BJ (cell line): ENCODE results near the gene POMGNT2. TPM values are rescaled to one million over a fixed set of nuclear protein-coding genes. Genes with fewer than 3 reads are reported as not detected.

Source experiments
- CTCF ChIA-PET: fragments of 350-600 bp; formaldehyde crosslinking; extraction: SDS; loops from one replicate; lab custom pipeline; 2021; ENCODE audit warnings: antibody characterized with exemption, inconsistent platforms; lab: Yijun Ruan, JAX
- POLR2A ChIA-PET: fragments of 300-600 bp; sonication (Branson Sonifier 250); formaldehyde crosslinking; extraction: SDS; loops from one replicate; lab custom pipeline; 2021; ENCODE audit warnings: antibody characterized with exemption; lab: Charles Lee
- DNase-seq: peaks from one replicate; pipeline ENCODE4 v3.0.0-alpha.2; 2011; ENCODE audit warnings: low read depth
- H3K27me3 ChIP-seq: 2 replicates; pipeline ENCODE4 v1.6.0; 2011; ENCODE audit warnings: low read length; ENCODE audit not compliant: control insufficient read depth, insufficient read depth
- H3K36me3 ChIP-seq: 2 replicates; pipeline ENCODE4 v1.5.1; 2011; ENCODE audit warnings: low read length; ENCODE audit not compliant: control insufficient read depth, insufficient read depth
- H3K4me3 ChIP-seq: 2 replicates; pipeline ENCODE4 v1.5.1; 2011; ENCODE audit warnings: low read depth, mild to moderate bottlenecking, control low read depth, low read length
- CTCF ChIP-seq: IDR thresholded peaks from 2 replicates; pipeline ENCODE4 v1.5.1; 2011; ENCODE audit warnings: low read depth, mild to moderate bottlenecking, control low read depth, inconsistent platforms, low read length, moderate library complexity; ENCODE audit not compliant: insufficient read depth
- polyA plus RNA-seq: library from polyadenylated mRNA; depleted of rRNA; stranded (reverse); fragments of >200 nt; gene quantifications from 2 replicates; pipeline ENCODE4 v1.2.3, GENCODE V29; 2011

POMGNT2 gene
- polyA plus RNA-seq, 1 experiment: 20.0 TPM

GRCh38 chr3:43063114-43063513 lies 42.8 kb downstream of the POMGNT2 start:
- Histone ChIP-seq H3K27me3 (no peaks in the 10 kb centered on the region), H3K36me3 (no peaks in the 10 kb centered on the region), H3K4me3 (no peak overlapping the region)
- POLR2A ChIA-PET: no interaction called here
- DNase-seq: no peak
- TF ChIP-seq CTCF: no peak
- CTCF ChIA-PET: no interaction called here

GRCh38 chr3:43062564-43063040 lies 43.3 kb downstream of the POMGNT2 start:
- H3K4me3 ChIP-seq: no peak overlapping the region
- ChIA-PET CTCF (no interaction called here), POLR2A (no interaction called here)

GRCh38 chr3:43062040-43062563 lies 43.8 kb downstream of the POMGNT2 start:
- no peaks in the 10 kb centered on the region for H3K36me3 ChIP-seq
- ChIA-PET POLR2A (no interaction called here), CTCF (no interaction called here)
- DNase-seq: no peak
- TF ChIP-seq CTCF: no peak
- no peak overlapping the region for H3K4me3 ChIP-seq
- no peaks in the 10 kb centered on the region for H3K27me3 ChIP-seq

More at GRCh38 chr3:43062564-43063040, 43.3 kb downstream of the POMGNT2 start:
- DNase-seq: no peak
- no peak for TF ChIP-seq CTCF
- Histone ChIP-seq H3K27me3 (no peaks in the 10 kb centered on the region), H3K36me3 (no peaks in the 10 kb centered on the region)

GRCh38 chr3:43061101-43061895 lies 44.6 kb downstream of the POMGNT2 start:
- ChIA-PET CTCF (interaction anchor here (0.6 kb wide), 1 partner anchor 23 kb away, joined by 6 read pairs; no protein-coding TSS in a partner anchor), POLR2A (no interaction called here)
- no peak for DNase-seq
- Histone ChIP-seq H3K36me3 (no peaks in the 10 kb centered on the region), H3K4me3 (no peak overlapping the region), H3K27me3 (no peaks in the 10 kb centered on the region)
- no peak for TF ChIP-seq CTCF

GRCh38 chr3:43059456-43059855 lies 46.4 kb downstream of the POMGNT2 start:
- DNase-seq: no peak
- TF ChIP-seq CTCF: no peak
- ChIA-PET CTCF (no interaction called here), POLR2A (no interaction called here)
- no peaks in the 10 kb centered on the region for H3K27me3 ChIP-seq
- no peaks in the 10 kb centered on the region for H3K36me3 ChIP-seq
- H3K4me3 ChIP-seq: no peak overlapping the region
